ENCODE measurements around the gene IGSF3. TPM values are rescaled to one million over a fixed set of nuclear protein-coding genes. Genes with fewer than 3 reads are reported as not detected.

The IGSF3 gene
- total and polyA plus RNA-seq, 2 experiments from 2014 or later, result 8.8 to 34.0 TPM

DNA sequence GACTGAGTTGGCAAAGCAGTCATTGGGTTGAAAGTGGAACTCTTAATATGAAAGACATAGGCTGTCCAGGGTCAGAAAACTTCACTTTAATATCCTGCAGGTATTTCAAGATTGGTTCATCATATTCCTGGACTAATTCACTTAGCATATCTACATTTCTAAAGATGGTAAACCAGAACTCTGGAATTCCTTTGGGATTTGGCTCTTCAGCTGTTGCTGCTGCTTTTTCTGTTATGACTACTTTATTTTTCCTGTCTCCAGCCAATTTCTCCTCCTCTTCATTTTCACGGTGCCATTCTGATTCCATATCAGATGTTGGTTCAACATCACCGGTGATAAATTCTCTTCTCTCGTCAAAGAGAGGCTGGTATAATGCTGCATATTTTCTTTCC is 134.1 kb downstream of the IGSF3 start:
- DNase-seq (ENCODE audit: low spot score), result no peak
- Histone ChIP-seq H2AFZ (no peak overlapping the region), H3K4me1 (ENCODE audit: insufficient read depth) (no peaks in the 10 kb centered on the region), H3K79me2 (no peaks in the 10 kb centered on the region), H3K27ac (no peak overlapping the region), H3K9me2 (replicated peaks; ENCODE audit: insufficient read depth) (no peaks in the 10 kb centered on the region), H3K4me3 (no peak overlapping the region), H3K36me3 (replicated peaks; ENCODE audit: insufficient read depth, low read depth) (no peaks in the 10 kb centered on the region), H3K9me3 (ENCODE audit: low read depth) (no peaks in the 10 kb centered on the region), H3K27me3 (no peaks in the 10 kb centered on the region), H3K4me2 (no peak overlapping the region), H4K20me1 (ENCODE audit: insufficient read depth, poor library complexity, severe bottlenecking) (no peaks in the 10 kb centered on the region)
- 97% methylated on average over 3 of the region's 3 CpGs for WGBS (ENCODE audit: low lambda C conversion rate, missing lambda C conversion rate)
- TF ChIP-seq EZH2phosphoT487 (IDR thresholded peaks at IDR 0.05; ENCODE audit: low read depth, severe bottlenecking, unreplicated experiment) (no peak), EZH2 (IDR thresholded peaks at IDR 0.05; ENCODE audit: borderline replicate concordance) (no peak)
- TF ChIP-seq, protein P1, sequence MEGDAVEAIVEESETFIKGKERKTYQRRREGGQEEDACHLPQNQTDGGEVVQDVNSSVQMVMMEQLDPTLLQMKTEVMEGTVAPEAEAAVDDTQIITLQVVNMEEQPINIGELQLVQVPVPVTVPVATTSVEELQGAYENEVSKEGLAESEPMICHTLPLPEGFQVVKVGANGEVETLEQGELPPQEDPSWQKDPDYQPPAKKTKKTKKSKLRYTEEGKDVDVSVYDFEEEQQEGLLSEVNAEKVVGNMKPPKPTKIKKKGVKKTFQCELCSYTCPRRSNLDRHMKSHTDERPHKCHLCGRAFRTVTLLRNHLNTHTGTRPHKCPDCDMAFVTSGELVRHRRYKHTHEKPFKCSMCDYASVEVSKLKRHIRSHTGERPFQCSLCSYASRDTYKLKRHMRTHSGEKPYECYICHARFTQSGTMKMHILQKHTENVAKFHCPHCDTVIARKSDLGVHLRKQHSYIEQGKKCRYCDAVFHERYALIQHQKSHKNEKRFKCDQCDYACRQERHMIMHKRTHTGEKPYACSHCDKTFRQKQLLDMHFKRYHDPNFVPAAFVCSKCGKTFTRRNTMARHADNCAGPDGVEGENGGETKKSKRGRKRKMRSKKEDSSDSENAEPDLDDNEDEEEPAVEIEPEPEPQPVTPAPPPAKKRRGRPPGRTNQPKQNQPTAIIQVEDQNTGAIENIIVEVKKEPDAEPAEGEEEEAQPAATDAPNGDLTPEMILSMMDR (IDR thresholded peaks at IDR 0.05; ENCODE audit: poor library complexity), result no peak

DNA sequence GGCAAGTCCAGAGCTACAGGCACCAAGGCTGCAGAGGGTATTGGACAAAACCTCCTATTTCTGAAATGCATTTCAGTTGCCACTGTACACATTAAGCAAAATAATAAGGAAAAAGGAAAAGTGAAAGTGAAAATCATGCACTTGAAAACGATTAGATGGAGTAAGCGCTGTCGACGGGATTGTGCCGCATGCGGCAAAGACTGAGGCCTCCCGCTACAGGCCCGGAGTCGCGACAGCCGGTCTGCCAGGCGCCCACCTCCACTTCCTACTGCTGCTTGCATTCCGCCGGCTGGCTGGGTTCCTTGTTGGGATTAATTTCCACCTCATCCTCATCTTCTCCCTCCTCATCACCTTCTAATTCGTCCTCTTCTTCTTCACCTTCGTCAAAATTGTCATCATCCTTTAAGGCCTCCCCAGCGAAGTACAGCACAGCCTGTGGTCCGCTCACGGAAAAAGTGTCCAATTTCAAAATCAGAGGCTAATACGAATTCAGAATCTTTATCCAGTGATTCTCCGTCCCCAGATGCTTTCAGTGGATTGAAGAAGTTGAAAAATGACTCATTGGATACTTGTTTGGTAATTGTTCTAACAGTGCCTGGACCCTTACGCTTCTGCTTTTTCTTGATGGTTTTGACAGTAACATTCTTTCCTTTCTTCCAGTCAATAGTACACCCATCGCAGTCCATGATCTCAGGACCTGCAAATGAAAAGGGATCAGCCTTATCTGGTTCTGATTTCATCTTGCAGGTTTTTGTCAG is 134.7 kb downstream of the IGSF3 start:
- Histone ChIP-seq H3K79me2 (no peaks in the 10 kb centered on the region), H3K4me1 (ENCODE audit: insufficient read depth) (no peaks in the 10 kb centered on the region), H3K9me2 (replicated peaks; ENCODE audit: insufficient read depth) (no peaks in the 10 kb centered on the region), H3K4me3 (no peak overlapping the region), H3K27me3 (no peaks in the 10 kb centered on the region), H4K20me1 (ENCODE audit: insufficient read depth, poor library complexity, severe bottlenecking) (no peaks in the 10 kb centered on the region), H3K9me3 (ENCODE audit: low read depth) (no peaks in the 10 kb centered on the region), H3K36me3 (replicated peaks; ENCODE audit: insufficient read depth, low read depth) (no peaks in the 10 kb centered on the region), H2AFZ (no peak overlapping the region), H3K4me2 (no peak overlapping the region), H3K27ac (no peak overlapping the region)
- 97% methylated on average over 23 of the region's 23 CpGs for WGBS (ENCODE audit: low lambda C conversion rate, missing lambda C conversion rate)
- DNase-seq (ENCODE audit: low spot score), result no peak
- TF ChIP-seq EZH2phosphoT487 (IDR thresholded peaks at IDR 0.05; ENCODE audit: low read depth, severe bottlenecking, unreplicated experiment), result no peak
- no peak for TF ChIP-seq EZH2 (IDR thresholded peaks at IDR 0.05; ENCODE audit: borderline replicate concordance)
- TF ChIP-seq, protein P1 (IDR thresholded peaks at IDR 0.05; ENCODE audit: poor library complexity), result no peak

DNA sequence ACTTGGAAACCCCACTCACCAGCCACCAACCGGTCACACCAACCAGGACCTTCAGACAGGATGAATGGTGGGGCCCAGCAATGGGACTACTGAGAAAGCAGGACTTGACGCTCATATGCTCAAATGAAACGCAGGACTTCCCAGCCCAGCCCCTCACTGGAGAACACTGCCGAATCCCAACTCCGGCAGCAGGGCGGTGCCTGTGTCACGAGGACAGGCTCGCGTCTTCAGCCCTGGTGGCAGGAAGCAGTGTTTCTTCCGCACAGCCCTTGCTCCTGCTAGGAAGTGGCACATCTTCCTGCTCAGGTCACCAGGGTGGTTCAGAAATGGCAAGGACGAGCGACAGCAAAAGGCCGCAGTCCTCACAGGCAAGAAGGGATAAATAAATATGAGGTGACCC is 135.6 kb downstream of the IGSF3 start:
- H3K27me3 ChIP-seq, result no peaks in the 10 kb centered on the region
- no peak overlapping the region for H3K4me3 ChIP-seq
- WGBS (ENCODE audit: low lambda C conversion rate, missing lambda C conversion rate), result 96% methylated on average over 13 of the region's 13 CpGs
- H3K9me3 ChIP-seq (ENCODE audit: low read depth), result no peaks in the 10 kb centered on the region
- H2AFZ ChIP-seq, result no peak overlapping the region
- no peaks in the 10 kb centered on the region for H3K79me2 ChIP-seq
- no peaks in the 10 kb centered on the region for H3K36me3 ChIP-seq (replicated peaks; ENCODE audit: insufficient read depth, low read depth)
- no peaks in the 10 kb centered on the region for H3K4me1 ChIP-seq (ENCODE audit: insufficient read depth)
- no peaks in the 10 kb centered on the region for H3K9me2 ChIP-seq (replicated peaks; ENCODE audit: insufficient read depth)
- no peak for DNase-seq (ENCODE audit: low spot score)
- TF ChIP-seq EZH2phosphoT487 (IDR thresholded peaks at IDR 0.05; ENCODE audit: low read depth, severe bottlenecking, unreplicated experiment), result no peak
- no peaks in the 10 kb centered on the region for H4K20me1 ChIP-seq (ENCODE audit: insufficient read depth, poor library complexity, severe bottlenecking)
- no peak overlapping the region for H3K27ac ChIP-seq
- no peak overlapping the region for H3K4me2 ChIP-seq

DNA sequence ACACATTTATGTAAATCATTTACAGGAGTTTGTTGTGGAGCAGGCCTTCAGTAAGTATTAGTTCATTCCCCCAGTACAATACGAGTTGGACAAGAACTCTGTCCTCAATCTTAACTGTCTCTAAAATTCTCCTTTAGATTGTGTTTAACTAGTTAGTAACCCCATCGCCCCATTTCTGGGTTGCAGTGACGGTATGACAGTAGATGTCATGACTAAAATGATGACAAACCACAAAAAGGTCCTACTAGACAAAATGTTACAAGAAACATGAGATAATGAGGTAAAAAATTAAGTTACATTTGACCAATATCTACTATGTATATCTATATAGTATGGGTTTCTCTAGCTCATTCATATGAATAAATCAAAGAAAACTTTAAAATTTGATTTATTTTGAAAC is 137.9 kb downstream of the IGSF3 start:
- H3K27ac ChIP-seq, result no peak overlapping the region
- H3K9me3 ChIP-seq (ENCODE audit: low read depth), result no peaks in the 10 kb centered on the region
- no peak for TF ChIP-seq EZH2 (IDR thresholded peaks at IDR 0.05; ENCODE audit: borderline replicate concordance)
- TF ChIP-seq EZH2phosphoT487 (IDR thresholded peaks at IDR 0.05; ENCODE audit: low read depth, severe bottlenecking, unreplicated experiment), result no peak
- TF ChIP-seq, protein P1 (IDR thresholded peaks at IDR 0.05; ENCODE audit: poor library complexity), result no peak
- H3K4me2 ChIP-seq, result no peak overlapping the region
- no peaks in the 10 kb centered on the region for H4K20me1 ChIP-seq (ENCODE audit: insufficient read depth, poor library complexity, severe bottlenecking)
- H2AFZ ChIP-seq, result no peak overlapping the region
- no peaks in the 10 kb centered on the region for H3K9me2 ChIP-seq (replicated peaks; ENCODE audit: insufficient read depth)
- no peaks in the 10 kb centered on the region for H3K79me2 ChIP-seq
- no peaks in the 10 kb centered on the region for H3K27me3 ChIP-seq
- no peak for DNase-seq (ENCODE audit: low spot score)
- no peaks in the 10 kb centered on the region for H3K36me3 ChIP-seq (replicated peaks; ENCODE audit: insufficient read depth, low read depth)
- 85% methylated on average over 3 of the region's 3 CpGs for WGBS (ENCODE audit: low lambda C conversion rate, missing lambda C conversion rate)
- no peak overlapping the region for H3K4me3 ChIP-seq
- H3K4me1 ChIP-seq (ENCODE audit: insufficient read depth), result no peaks in the 10 kb centered on the region
